NT2/D1 (cell line): ENCODE data around the gene DNAJC18.

Source experiments
- YY1 ChIP-seq: IDR thresholded peaks from 2 replicates; pipeline ENCODE4 v1.6.1; 2011; ENCODE audit not compliant: insufficient read length, insufficient read depth
- ZNF274 ChIP-seq: IDR thresholded peaks from 2 replicates; pipeline ENCODE4 v1.6.1; 2011; ENCODE audit warnings: mild to moderate bottlenecking, low read depth, low read length

DNA sequence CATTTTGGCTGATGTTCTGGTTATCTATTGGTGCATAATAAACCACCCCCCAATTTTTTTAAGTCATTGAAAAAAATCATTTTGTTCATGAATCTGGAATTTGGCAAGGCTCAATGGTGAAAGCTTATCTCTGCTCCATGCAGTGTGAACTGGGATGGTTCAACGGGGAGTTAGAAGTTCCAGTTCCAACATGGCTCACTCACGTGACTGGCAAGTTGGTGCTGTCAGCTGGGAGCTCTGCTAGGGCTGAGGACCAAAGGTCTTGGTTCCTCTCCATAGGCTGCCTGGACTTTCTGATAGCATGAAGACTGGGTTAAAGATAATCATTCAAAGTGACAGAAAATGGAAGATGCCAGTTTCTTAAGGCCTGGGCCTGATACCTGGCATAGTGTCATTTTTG lies 32.4 kb downstream of the DNAJC18 start:
- no peak for TF ChIP-seq YY1
- no peak for TF ChIP-seq ZNF274
